GM12875 (cell line): ENCODE results near the gene PPM1A.

ENCODE experiments used
- H3K4me3 ChIP-seq: one replicate; pipeline ENCODE4 v1.5.1; 2011; ENCODE audit warnings: low read depth, low read length, control low read depth
- CTCF ChIP-seq: IDR thresholded peaks from 2 replicates; pipeline ENCODE4 v1.5.1; 2011; ENCODE audit warnings: low read depth, mild to moderate bottlenecking, control low read depth, inconsistent platforms, low read length, moderate library complexity, borderline replicate concordance; ENCODE audit not compliant: insufficient read depth

PPM1A gene

GRCh38 chr14:60344751-60345150, 95.7 kb downstream of the PPM1A start:
- no peak overlapping the region for H3K4me3 ChIP-seq
- no peak for TF ChIP-seq CTCF

GRCh38 chr14:60346706-60347105, 97.7 kb downstream of the PPM1A start:
- no peak overlapping the region for H3K4me3 ChIP-seq
- TF ChIP-seq CTCF: no peak

GRCh38 chr14:60348211-60348610, 99.2 kb downstream of the PPM1A start:
- no peak overlapping the region for H3K4me3 ChIP-seq
- no peak for TF ChIP-seq CTCF
